Activated T-cell treated with anti-CD3 and anti-CD28 coated beads, Interleukin-2, amount 50 U/mL, for 4 hours (primary cell): ENCODE results near the gene STK11IP. TPM values are rescaled to one million over a fixed set of nuclear protein-coding genes. Genes with fewer than 3 reads are reported as not detected.

Experiments used
- ATAC-seq, 2 donors: fragments of 200-7000 bp; cut with Tn5 transposase; one replicate each; pipeline ENCODE4 v1.10.0; 2021
- DNase-seq: peaks from one replicate; pipeline ENCODE4 v3.0.0-alpha.2; 2020
- H3K27me3 Mint-ChIP-seq: one replicate; pipeline ENCODE4 v1.8.0; 2021; ENCODE audit warnings: low read depth, mixed read lengths
- H3K36me3 Mint-ChIP-seq: one replicate; pipeline ENCODE4 v1.8.0; 2022; ENCODE audit warnings: mixed read lengths; ENCODE audit not compliant: insufficient read depth
- H3K4me1 Mint-ChIP-seq: one replicate; pipeline ENCODE4 v1.8.0; 2021; ENCODE audit warnings: low read depth, mixed read lengths
- H3K4me3 Mint-ChIP-seq: one replicate; pipeline ENCODE4 v1.8.0; 2021; ENCODE audit warnings: mild to moderate bottlenecking, moderate library complexity, mixed read lengths
- H3K9me3 Mint-ChIP-seq: one replicate; pipeline ENCODE4 v1.8.0; 2021; ENCODE audit warnings: mixed read lengths
- total RNA-seq, 3 donors: library from RNA; stranded (reverse); gene quantifications; one replicate each; pipeline ENCODE4 v1.2.1, GENCODE V29; 2021

Gene STK11IP
- total RNA-seq, 3 donors from 2014 or later, result 32.4 to 37.1 (median 36.0) TPM

DNA sequence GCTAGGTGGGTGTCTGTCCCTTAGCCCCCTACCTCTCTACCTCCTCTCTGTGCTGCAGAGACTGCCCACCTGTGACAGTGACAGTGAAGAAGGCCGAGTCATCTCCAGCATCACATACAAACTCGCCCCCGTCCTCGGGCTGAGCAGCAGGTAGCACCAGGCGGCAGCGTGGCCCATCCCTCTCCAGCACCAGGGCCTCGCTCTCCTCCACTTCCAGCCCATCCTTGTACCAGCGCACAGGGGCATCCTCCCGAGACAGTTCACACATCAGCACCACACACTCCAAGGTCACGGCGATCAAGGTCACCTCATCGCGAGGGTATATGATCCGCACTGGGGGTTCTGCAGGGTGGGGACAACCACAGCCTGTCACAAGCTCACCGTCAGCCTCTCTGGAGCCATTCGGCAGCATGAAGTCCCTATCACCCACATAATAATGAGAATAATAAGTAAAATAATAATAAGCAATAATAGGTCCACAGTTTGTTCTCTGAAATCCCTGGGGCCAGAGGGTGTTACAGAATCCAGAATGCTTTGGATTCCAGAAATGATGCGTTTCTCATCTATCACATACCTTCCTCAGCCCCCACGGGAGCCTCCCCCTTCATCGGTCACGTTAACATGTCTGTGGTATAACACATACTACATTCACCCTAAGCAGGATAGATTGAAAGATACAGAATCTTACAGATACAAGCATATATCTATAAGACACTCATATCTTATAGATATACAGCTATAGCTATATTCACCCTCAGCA lies 38.3 kb upstream of the STK11IP start:
- H3K4me3 Mint-ChIP-seq, result no peak overlapping the region
- no peak for DNase-seq
- ATAC-seq, result no peak
- H3K4me1 Mint-ChIP-seq, result no peaks in the 10 kb centered on the region
- no peaks in the 10 kb centered on the region for H3K9me3 Mint-ChIP-seq
- no peaks in the 10 kb centered on the region for H3K36me3 Mint-ChIP-seq
- H3K27me3 Mint-ChIP-seq, result peaks cover 27% of the 10 kb centered on the region

DNA sequence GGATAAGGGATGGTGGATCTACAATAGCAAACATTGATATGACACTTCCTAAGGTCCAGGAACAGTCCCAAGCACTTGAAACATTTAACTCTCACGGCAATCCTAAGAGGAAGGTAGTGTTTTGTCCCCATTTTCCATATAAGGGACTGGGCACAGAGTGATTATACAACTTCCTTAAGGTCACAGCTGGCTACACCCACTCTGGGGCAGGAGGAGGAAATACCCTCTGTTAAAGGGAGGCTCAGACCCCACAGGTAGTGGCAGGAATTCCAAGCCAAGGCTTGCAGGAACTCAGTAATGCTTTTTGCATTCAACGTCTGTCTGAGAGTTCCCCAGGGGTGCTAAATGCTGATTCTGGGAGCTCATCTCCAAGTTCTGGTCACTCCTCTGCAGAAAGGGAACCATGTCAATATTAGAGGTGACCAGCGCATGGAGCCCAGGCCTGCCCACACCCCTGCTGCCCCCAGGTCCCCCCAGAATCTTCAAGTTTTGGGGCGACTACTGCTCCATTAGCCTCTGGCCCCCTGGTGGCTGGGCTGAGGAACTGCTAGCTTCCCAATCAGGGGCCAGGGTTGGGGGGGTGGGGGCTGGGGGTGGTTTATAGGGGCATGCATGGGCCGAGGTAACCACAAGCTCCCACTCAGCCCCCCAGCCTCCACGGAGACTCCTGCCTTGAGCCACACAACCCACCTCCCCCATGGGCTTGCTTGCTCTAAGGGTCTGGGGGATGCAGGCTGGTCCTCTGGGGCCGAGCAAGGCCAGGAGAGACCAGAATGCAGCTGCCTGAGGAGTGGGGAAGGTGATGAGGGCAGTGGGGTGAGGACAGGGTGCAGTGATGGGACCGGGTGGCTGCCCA lies 37.4 kb upstream of the STK11IP start:
- H3K27me3 Mint-ChIP-seq, result peaks cover 20% of the 10 kb centered on the region
- no peaks in the 10 kb centered on the region for H3K4me1 Mint-ChIP-seq
- H3K9me3 Mint-ChIP-seq, result no peaks in the 10 kb centered on the region
- no peaks in the 10 kb centered on the region for H3K36me3 Mint-ChIP-seq
- peak; percentile 43 to 52 for ATAC-seq
- no peak for DNase-seq
- H3K4me3 Mint-ChIP-seq, result no peak overlapping the region

DNA sequence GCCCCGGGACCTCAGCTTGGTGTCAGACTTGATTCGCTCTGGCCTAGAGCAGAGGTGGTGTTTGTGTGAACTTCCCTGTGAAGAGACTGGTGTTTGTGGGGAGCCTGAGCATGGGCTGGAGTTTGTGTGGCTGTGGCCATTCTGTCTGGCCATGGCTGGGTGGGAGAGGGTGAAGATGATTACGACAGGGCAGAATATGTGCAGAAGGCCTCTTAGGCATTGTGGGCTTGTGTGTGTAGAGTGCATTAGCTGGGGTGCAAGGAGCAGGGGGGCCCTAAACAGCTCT lies 36.8 kb upstream of the STK11IP start:
- H3K9me3 Mint-ChIP-seq, result no peaks in the 10 kb centered on the region
- DNase-seq, result no peak
- H3K4me3 Mint-ChIP-seq, result no peak overlapping the region
- ATAC-seq, result no peak
- H3K27me3 Mint-ChIP-seq, result peaks cover 20% of the 10 kb centered on the region
- H3K4me1 Mint-ChIP-seq, result no peaks in the 10 kb centered on the region
- no peaks in the 10 kb centered on the region for H3K36me3 Mint-ChIP-seq

DNA sequence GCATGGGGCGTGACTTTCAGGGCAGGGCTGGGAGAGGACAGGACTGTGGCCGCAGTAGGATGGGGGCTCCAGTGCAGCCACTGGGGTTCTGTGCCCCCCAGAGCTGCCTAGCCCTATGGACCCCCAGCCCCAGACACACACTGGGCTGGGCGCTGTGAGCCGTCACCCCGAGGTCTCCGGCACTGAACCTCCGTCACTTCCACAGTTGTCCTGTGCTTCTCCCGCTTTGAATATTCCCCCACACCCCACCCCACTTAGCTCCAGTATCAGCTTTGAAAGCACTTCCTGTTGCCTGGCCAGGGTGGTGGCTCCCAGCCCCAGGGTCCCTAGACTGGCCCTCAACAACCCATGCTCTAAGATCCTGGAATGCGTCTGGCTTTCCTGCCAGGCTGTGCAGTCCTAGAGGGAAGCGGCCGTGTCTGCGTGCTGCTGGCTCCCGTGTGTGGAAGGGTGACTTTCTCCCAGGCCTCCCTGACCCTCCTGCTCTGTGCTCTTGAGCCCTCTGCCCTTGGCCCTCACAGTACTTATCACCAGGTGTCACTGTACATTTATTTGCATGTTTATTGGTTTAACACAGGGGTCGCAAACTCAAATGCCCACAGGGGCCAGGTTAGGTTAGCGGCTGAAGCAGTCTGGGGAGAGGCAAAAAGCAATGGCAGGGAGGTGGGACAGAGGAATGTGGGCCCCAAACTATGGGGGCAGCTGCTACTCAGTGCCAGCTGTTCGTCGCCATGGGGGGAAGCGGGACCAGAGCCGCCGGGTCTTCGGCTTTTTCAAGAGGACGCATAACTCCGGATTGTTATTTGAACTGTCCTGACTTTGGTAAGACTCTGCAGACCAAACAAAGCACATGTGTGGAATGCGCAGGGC lies 36.2 kb upstream of the STK11IP start:
- Mint-ChIP-seq H3K4me3 (no peak overlapping the region), H3K9me3 (no peaks in the 10 kb centered on the region), H3K4me1 (no peaks in the 10 kb centered on the region), H3K27me3 (peaks cover 23% of the 10 kb centered on the region), H3K36me3 (no peaks in the 10 kb centered on the region)
- no peak for DNase-seq
- no peak for ATAC-seq

DNA sequence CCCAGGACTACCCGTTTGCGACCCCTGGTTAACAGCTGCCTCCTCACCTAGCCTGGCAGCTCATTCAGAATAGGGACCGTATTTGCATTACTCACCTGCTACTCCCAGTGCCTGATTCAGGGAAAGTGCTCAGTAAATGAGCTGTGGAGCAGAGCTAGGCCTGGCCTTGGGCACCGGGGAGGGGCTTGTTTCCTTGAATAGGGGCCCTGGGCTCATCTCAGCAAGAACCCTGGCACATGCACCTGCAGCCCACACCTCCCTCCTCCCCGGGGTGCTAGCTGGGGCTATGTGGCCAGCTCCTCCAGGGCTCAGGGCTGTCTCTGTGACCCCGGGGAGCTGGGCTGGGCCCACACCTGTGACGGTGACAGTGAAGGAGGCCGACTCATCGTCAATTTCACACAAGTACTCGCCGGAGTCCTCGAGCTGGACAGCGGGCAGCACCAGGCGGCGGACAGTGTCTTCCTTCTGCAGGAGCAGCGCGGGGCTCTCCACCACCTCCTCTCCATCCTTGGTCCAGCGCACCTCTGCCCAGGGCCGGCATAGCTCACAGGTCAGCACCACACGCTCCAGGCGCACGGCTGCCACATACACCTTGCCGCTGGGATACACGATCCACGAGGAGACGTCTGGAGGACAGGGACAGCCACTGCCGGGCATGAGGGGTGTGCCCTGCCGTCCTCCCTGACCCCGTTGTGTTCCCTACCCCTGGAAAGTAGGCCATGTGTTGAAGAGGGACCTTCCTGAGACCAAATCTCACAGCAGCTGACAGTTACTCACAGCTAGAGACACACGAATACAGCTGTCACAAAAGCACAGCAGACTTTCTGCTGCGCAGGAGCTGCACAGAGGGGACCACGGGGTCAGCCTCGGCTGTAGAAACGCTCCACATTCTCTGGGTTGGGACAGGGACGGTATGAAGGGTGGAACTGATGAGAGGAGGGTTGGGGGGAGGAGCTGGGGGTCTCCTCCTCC lies 35.3 kb upstream of the STK11IP start:
- Mint-ChIP-seq H3K27me3 (peaks cover 20% of the 10 kb centered on the region), H3K36me3 (no peaks in the 10 kb centered on the region), H3K9me3 (no peaks in the 10 kb centered on the region), H3K4me3 (no peak overlapping the region), H3K4me1 (no peaks in the 10 kb centered on the region)
- ATAC-seq, result no peak
- no peak for DNase-seq

DNA sequence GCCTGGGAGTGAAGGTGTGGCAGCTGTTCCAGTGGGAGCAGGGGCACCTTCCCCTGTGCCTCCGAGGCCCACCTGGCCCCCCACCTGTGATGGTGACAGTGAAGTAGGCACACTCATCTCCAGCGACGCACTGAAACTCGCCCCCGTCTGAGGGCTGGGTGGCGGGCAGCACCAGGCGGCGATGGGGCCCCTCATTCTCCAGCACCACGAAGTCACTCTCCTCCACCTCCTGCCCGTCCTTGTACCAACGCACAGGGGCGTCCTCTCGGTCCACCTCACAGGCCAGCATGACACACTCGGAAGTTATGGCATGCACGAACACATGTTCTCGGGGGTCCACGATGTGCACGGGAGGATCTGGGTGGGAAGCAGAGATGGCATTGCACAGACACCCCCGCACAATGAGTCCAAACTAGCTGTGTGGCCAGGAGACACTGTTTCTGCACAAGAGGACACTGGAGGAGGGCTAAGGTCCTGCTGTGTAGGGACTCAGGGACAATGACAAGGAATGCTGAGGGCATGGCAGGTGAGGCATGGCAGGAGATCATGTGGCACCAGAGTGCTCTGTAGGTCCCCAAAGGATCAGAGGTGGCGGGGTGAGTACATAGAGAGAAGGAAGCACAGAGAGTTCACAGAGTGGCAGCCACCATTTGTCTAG lies 34.3 kb upstream of the STK11IP start:
- H3K4me3 Mint-ChIP-seq, result no peak overlapping the region
- DNase-seq (no peak), ATAC-seq (no peak)
- H3K36me3 Mint-ChIP-seq, result no peaks in the 10 kb centered on the region
- no peaks in the 10 kb centered on the region for H3K9me3 Mint-ChIP-seq
- H3K4me1 Mint-ChIP-seq, result no peaks in the 10 kb centered on the region
- H3K27me3 Mint-ChIP-seq, result peaks cover 25% of the 10 kb centered on the region

DNA sequence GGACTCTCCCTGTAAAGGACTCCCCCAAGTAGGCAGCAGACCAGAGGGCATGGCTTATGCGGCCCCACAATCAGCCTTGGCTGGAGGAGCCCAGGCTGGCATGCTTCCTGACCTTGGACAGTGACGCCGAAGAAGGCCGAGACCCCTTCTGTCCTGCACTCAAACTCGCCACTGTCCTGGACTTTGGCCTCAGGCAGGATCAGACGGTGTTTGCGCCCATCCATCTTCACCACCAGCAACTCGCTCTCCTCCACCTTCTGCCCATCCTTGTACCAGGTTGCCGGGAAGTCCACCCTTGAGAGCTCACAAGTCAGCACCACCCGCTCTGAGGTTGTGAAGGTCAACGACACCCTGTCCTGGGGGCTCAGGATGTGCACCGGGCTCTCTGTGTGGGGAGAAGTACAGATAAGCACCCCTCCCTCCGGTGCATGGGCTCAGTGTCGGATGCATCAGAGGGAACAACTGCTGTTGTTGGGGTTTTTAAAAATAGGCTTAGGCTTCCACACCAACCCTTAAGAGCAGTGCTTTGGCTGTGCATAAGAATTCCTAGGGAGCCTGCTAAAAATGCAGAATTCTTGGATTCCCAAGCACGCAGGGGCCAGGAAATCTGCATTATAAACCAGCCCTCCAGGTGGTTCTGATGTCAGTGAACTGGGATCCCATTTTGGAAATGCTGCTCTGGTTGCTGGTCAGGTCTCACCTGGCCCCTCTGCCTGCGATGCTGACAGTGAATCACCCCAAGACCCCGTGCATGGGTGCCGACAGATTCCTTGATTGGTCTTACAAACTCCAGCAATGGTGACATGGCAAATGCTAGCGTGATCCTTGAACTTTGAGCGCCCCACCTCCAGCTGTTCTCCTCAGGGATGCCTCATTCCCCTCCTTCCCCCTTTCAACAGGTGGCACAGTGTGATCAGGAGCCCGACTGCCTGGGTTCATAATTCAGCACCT lies 32.3 kb upstream of the STK11IP start:
- H3K9me3 Mint-ChIP-seq, result no peaks in the 10 kb centered on the region
- DNase-seq (no peak), ATAC-seq (no peak)
- H3K36me3 Mint-ChIP-seq, result no peaks in the 10 kb centered on the region
- H3K4me3 Mint-ChIP-seq, result no peak overlapping the region
- H3K27me3 Mint-ChIP-seq, result peaks cover 39% of the 10 kb centered on the region
- H3K4me1 Mint-ChIP-seq, result no peaks in the 10 kb centered on the region

DNA sequence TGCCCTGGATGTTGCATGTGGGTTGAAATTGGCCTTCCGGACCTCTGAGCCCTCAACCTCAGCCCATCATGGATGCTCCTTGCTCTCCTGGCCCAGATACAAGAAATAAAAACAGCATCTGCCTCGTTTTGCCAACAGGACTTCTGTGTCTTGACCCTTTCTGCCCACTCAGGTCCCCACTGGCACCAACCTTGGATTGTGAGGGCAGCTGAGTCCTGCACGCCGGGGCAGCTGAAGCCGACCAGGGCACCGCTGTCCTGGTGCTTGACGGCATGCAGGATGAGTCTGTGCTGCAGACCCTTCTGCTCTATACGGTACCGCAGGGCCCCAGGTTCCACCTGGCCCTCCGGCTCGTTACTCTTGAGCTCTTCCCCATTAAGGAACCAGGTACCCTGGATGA lies 31.0 kb upstream of the STK11IP start:
- H3K9me3 Mint-ChIP-seq, result no peaks in the 10 kb centered on the region
- H3K36me3 Mint-ChIP-seq, result no peaks in the 10 kb centered on the region
- H3K27me3 Mint-ChIP-seq, result peaks cover 36% of the 10 kb centered on the region
- DNase-seq (no peak), ATAC-seq (no peak)
- H3K4me1 Mint-ChIP-seq, result no peaks in the 10 kb centered on the region
- no peak overlapping the region for H3K4me3 Mint-ChIP-seq

DNA sequence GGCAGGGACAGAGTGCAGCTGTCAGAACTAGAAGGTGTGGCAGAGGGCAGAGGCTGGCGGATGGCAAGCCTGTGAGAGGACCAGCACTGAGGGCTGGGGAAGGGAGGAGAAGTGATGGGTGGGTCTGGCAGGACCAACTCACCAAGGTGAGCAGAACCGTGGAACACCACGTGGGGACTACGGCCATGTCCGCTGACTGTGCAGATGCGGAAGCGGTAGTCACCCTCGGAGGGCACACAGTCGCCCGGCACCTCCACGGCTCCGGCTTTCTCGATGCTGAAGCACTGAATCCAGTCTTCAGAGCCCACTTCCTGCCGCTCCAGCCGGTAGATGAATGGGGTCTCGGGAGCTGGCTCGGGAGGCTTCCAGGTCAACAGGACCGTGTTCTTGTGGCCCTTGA lies 30.5 kb upstream of the STK11IP start:
- no peak for DNase-seq
- peaks cover 41% of the 10 kb centered on the region for H3K27me3 Mint-ChIP-seq
- no peaks in the 10 kb centered on the region for H3K4me1 Mint-ChIP-seq
- no peak overlapping the region for H3K4me3 Mint-ChIP-seq
- no peaks in the 10 kb centered on the region for H3K36me3 Mint-ChIP-seq
- no peaks in the 10 kb centered on the region for H3K9me3 Mint-ChIP-seq
- no peak for ATAC-seq

DNA sequence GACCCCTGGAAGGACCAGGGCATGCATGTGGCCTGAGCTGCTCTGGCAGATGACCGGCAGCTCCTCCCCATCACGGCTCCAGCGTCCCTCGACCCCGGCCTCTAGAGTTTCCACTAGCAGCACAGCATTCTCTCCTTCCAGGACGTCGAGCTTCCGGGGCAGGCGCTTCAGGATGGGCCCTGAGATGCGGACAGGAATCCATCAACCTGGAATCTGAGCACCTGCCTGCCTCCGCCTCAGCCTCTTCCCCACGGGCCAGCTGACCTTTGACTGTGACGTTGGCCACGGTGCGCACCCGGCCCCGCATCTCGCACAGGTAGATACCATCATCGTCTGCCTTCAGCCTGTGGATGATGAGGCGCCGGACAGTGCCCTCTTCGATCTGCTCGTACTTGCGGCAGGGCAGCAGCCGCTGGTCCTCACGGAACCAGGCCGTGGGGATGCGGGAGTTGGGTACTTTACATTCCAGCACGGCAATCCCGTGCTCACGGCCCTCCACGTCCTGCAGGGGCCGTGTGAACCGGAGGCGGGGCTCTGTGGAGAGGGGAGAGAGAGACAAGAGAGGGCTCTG lies 29.8 kb upstream of the STK11IP start:
- ATAC-seq, result no peak
- Mint-ChIP-seq H3K4me1 (no peaks in the 10 kb centered on the region), H3K4me3 (no peak overlapping the region), H3K36me3 (no peaks in the 10 kb centered on the region), H3K9me3 (no peaks in the 10 kb centered on the region), H3K27me3 (peaks cover 42% of the 10 kb centered on the region)
- no peak for DNase-seq

DNA sequence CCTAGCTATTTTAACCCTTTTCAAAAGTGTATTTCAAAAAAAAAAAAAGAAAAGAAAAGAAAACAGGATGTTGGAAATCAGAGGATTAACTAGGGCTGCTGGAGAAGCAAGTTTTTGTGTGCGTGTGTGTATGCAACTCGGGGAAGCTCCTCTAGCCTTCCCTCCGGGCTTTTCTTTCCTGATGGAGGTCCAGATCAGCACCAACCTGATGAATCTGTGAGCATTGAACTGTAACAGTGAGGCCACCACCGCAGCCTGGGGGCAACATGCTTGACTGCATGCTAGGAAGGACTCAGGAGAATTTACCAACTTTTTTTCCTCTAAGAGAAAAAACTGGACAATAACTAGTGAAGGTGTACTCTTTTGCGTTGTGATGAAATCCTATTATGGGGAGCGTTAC lies 28.6 kb upstream of the STK11IP start:
- H3K4me1 Mint-ChIP-seq, result no peaks in the 10 kb centered on the region
- H3K36me3 Mint-ChIP-seq, result no peaks in the 10 kb centered on the region
- peaks cover 49% of the 10 kb centered on the region for H3K27me3 Mint-ChIP-seq
- DNase-seq (no peak), ATAC-seq (no peak)
- H3K4me3 Mint-ChIP-seq, result no peak overlapping the region
- no peaks in the 10 kb centered on the region for H3K9me3 Mint-ChIP-seq

DNA sequence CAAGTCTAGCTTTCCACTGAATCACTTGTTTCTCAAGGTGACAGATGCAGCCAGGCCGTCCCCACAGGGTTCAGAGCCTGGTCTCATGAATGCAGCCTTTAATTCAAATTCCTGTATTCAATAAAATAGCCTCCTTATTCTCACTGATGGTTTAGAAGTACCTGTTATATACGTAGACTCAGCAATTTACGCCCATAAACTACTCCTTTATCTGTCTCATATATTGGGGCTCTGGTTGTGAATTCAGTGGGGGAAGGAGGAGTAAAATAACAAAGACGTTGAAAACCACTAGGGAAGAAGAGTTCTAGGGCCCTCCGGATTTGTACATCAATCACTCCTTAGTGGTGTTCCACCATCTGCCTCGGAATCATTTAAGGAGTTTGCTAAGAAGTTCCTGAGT lies 28.0 kb upstream of the STK11IP start:
- Mint-ChIP-seq H3K4me1 (no peaks in the 10 kb centered on the region), H3K27me3 (peaks cover 45% of the 10 kb centered on the region), H3K36me3 (no peaks in the 10 kb centered on the region), H3K9me3 (no peaks in the 10 kb centered on the region), H3K4me3 (peak overlapping the region; percentile 58)
- DNase-seq (no peak), ATAC-seq (no peak)
